Psoas muscle (tissue), 8 donors: ENCODE measurements around the gene TDRD1. TPM values are rescaled to one million over a fixed set of nuclear protein-coding genes. Genes with fewer than 3 reads are reported as not detected.
A peak's percentile ranks its signal among the peaks of the same experiment; 100 is the strongest.

ENCODE experiments used
- ATAC-seq, 4 donors: fragments of 200-7000 bp; cut with Tn5 transposase; one replicate each; pipeline ENCODE4 v1.9.1; 2020; ENCODE audit warnings: moderate library complexity in 3 of 4, mild to moderate bottlenecking in 2 of 4
- DNase-seq, 2 donors: peaks; one replicate each; pipeline ENCODE4 v3.0.0-alpha.2; 2020
- H3K27ac ChIP-seq: fragments of 200-600 bp; one replicate; pipeline ENCODE4 v1.8.0; 2022
- H3K27me3 ChIP-seq, 3 donors: fragments of 200-600 bp in 1 of 3; one replicate each; pipeline versions ENCODE4 v1.6.1 to v1.8.0; 2013 to 2022; ENCODE audit warnings: low read length in 2 of 3, mild to moderate bottlenecking in 2 of 3, moderate library complexity in 1 of 3; ENCODE audit not compliant: insufficient read depth in 3 of 3
- H3K36me3 ChIP-seq, 2 donors: fragments of 200-600 bp in 1 of 2; one replicate each; pipeline versions ENCODE4 v1.6.1 to v1.8.0; 2013 to 2022; ENCODE audit warnings: low read depth in 1 of 2, mild to moderate bottlenecking in 1 of 2, moderate library complexity in 1 of 2; ENCODE audit not compliant: insufficient read depth in 1 of 2
- H3K4me1 ChIP-seq: fragments of 200-600 bp; one replicate; pipeline ENCODE4 v1.8.0; 2022
- H3K4me3 ChIP-seq: fragments of 200-600 bp; one replicate; pipeline ENCODE4 v1.8.0; 2022; ENCODE audit warnings: mild to moderate bottlenecking
- H3K9me3 ChIP-seq: fragments of 200-600 bp; one replicate; pipeline ENCODE4 v1.8.0; 2022
- WGBS, 3 donors: extraction: QIAGEN DNeasy Blood & Tissue Kit; methylation state at CpG; one replicate each; pipeline versions ENCODE4 v1.1.6 to v1.1.7; 2013; 5-methylcytosine and 5-hydroxymethylcytosine counted together
- intact Hi-C, 2 donors: fragments of 100-400 bp; cut with DNase I; formaldehyde crosslinking; loops; one replicate each; pipeline versions ENCODE4 v1.11.0 to v1.14.2; 2022
- long read RNA-seq, 2 donors: library from polyadenylated mRNA; unstranded; transcript quantifications; one replicate each; pipeline ENCODE4 v2.0.0, GENCODE V29; 2021
- polyA plus RNA-seq, 3 donors: library from polyadenylated mRNA; stranded (reverse); fragments of 200-250 nt; gene quantifications; one replicate each; pipeline ENCODE4 v1.2.3, GENCODE V29; 2013
- total RNA-seq, 4 donors: library from RNA; stranded (reverse); fragmentation: NEBNext Ultra II Directional in 2 of 4; extraction: Animal tissue kit (Norgen Biotek cat#: 25700) in 2 of 4; gene quantifications; one replicate each; pipeline versions ENCODE4 v1.2.1 to v1.2.4, GENCODE V29; 2021 to 2023
- TF ChIP-seq, protein P1 (sequence below): fragments of 200-600 bp; IDR thresholded peaks from one replicate; pipeline ENCODE4 v1.8.0; 2022; ENCODE audit warnings: antibody characterized with exemption
- donor health status: healthy with polysubstance abuse.
- donor health status: DM: no; HTN: no; CAD: no; lungs with moderate emphysema.
- donor health status: Bipolar disorder and iron deficiency.
- donor health status: healthy.
- donor health status: DM: yes; HTN: yes; CAD: no.
- donor health status: DM: no; HTN: no; CAD: no.
- donor health status: DM: no; HTN: no; CAD: no.
- donor health status: DM: yes; HTN: yes; CAD: no.

TDRD1 gene, protein sequence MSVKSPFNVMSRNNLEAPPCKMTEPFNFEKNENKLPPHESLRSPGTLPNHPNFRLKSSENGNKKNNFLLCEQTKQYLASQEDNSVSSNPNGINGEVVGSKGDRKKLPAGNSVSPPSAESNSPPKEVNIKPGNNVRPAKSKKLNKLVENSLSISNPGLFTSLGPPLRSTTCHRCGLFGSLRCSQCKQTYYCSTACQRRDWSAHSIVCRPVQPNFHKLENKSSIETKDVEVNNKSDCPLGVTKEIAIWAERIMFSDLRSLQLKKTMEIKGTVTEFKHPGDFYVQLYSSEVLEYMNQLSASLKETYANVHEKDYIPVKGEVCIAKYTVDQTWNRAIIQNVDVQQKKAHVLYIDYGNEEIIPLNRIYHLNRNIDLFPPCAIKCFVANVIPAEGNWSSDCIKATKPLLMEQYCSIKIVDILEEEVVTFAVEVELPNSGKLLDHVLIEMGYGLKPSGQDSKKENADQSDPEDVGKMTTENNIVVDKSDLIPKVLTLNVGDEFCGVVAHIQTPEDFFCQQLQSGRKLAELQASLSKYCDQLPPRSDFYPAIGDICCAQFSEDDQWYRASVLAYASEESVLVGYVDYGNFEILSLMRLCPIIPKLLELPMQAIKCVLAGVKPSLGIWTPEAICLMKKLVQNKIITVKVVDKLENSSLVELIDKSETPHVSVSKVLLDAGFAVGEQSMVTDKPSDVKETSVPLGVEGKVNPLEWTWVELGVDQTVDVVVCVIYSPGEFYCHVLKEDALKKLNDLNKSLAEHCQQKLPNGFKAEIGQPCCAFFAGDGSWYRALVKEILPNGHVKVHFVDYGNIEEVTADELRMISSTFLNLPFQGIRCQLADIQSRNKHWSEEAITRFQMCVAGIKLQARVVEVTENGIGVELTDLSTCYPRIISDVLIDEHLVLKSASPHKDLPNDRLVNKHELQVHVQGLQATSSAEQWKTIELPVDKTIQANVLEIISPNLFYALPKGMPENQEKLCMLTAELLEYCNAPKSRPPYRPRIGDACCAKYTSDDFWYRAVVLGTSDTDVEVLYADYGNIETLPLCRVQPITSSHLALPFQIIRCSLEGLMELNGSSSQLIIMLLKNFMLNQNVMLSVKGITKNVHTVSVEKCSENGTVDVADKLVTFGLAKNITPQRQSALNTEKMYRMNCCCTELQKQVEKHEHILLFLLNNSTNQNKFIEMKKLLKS
- under 1 TPM in 2 of 4 donors, not detected in 2; 0.20 to 0.26 TPM for total RNA-seq
- under 1 TPM in 1 of 3 donors, not detected in 2; 0.03 TPM for polyA plus RNA-seq
- long read RNA-seq, donor 1: 0 reads
- long read RNA-seq, donor 2: 0 reads

DNA sequence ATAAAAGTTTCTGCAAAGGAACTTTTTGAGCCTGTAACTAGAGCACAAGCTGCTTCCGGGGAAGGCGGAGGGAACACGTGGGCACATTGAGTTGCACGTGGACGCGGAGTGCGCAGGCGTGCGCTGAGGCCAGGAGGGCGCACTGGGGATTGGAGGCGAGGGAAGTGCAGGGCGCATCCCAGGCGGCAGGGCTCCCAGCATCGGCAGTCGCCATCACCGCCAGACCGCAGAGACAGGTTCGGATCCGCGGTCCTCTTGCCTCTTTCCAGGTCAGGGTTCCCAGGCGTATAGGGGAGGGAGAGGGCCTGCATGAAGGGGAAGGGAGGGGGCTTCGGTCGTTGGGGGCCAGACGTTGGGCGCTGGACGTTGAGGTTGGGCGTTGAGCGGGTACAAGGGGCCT, at the start of gene TDRD1:
TDRD1 (plus strand) TSS at position 206 of the 400 bp plus-strand sequence. CDS start 8,479 bp downstream, outside the sequence.
- TF ChIP-seq, protein P1, sequence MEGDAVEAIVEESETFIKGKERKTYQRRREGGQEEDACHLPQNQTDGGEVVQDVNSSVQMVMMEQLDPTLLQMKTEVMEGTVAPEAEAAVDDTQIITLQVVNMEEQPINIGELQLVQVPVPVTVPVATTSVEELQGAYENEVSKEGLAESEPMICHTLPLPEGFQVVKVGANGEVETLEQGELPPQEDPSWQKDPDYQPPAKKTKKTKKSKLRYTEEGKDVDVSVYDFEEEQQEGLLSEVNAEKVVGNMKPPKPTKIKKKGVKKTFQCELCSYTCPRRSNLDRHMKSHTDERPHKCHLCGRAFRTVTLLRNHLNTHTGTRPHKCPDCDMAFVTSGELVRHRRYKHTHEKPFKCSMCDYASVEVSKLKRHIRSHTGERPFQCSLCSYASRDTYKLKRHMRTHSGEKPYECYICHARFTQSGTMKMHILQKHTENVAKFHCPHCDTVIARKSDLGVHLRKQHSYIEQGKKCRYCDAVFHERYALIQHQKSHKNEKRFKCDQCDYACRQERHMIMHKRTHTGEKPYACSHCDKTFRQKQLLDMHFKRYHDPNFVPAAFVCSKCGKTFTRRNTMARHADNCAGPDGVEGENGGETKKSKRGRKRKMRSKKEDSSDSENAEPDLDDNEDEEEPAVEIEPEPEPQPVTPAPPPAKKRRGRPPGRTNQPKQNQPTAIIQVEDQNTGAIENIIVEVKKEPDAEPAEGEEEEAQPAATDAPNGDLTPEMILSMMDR: no peak
- DNase-seq (peak in 1 of 2 donors; percentile 22), ATAC-seq (no peak)
- Histone ChIP-seq H3K9me3 (no peaks in the 10 kb centered on the region), H3K4me1 (no peaks in the 10 kb centered on the region), H3K36me3 (no peaks in the 10 kb centered on the region), H3K27ac (no peak within 1 kb of the TSS), H3K4me3 (no peak within 1 kb of the TSS), H3K27me3 (no peaks in the 10 kb centered on the region)
- intact Hi-C loops: loop anchor here in 1 of 2 donors (10.0 kb wide), 1 partner anchor 86 kb away; no protein-coding TSS in a partner anchor
- 78 to 81% (median 81%) methylated on average over 22 to 28 of the region's 28 CpGs for WGBS, 3 donors

DNA sequence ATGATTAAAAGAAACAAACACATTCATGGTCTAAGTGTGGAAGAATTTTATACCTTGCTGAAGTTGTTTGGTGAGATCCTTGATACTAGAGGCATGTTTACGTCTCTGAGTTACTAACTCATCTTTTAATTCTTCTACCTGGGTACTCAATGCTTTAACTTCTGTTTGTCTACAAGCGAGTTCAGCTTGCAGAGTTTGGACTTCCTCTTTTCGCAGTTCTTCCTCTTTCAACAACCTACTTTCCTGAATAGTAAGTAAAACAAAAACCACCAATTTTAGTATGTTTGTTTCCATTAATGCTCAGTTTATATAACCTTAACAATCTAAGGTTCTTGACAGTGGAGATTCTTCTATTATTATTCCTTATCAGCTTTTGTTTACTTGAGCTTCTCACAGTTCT, 48.1 kb upstream of the TDRD1 start:
- H3K9me3 ChIP-seq: no peaks in the 10 kb centered on the region
- no peaks in the 10 kb centered on the region for H3K4me1 ChIP-seq
- no peak overlapping the region for H3K27ac ChIP-seq
- DNase-seq: no peak
- no peak for ATAC-seq
- no peaks in the 10 kb centered on the region for H3K27me3 ChIP-seq
- intact Hi-C loops: no loop called here
- peaks cover 16 to 99% of the 10 kb centered on the region in 2 donors for H3K36me3 ChIP-seq
- TF ChIP-seq, protein P1: no peak
- no peak overlapping the region for H3K4me3 ChIP-seq
- 90 to 96% (median 91%) methylated on average over 3 of the region's 3 CpGs for WGBS, 3 donors

DNA sequence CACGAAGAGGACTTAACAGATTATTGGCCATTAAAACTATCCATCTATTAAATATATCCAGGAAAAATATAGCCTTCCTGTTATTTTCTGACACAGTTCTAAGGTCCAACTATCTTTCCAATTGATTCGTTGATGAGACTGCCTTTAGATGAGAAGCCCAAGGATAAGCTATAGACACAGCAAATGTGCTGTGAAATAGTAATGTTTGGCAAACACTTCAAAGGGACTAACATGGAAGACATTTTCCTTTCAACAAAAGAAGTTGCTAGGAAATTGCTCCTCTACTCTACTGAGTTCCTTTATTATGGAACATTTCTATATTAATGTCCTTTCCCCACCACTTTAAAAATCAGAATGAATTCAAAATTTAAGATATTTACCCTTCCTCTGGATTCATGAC, 43.7 kb upstream of the TDRD1 start:
- no peaks in the 10 kb centered on the region for H3K27me3 ChIP-seq
- DNase-seq (no peak), ATAC-seq (no peak)
- H3K4me1 ChIP-seq: no peaks in the 10 kb centered on the region
- TF ChIP-seq, protein P1: no peak
- no peak overlapping the region for H3K27ac ChIP-seq
- WGBS, 3 donors: 85 to 88% (median 86%) methylated on average over 2 of the region's 2 CpGs
- no peak overlapping the region for H3K4me3 ChIP-seq
- H3K9me3 ChIP-seq: no peaks in the 10 kb centered on the region
- intact Hi-C loops: no loop called here
- peaks cover 7 to 75% of the 10 kb centered on the region in 2 donors for H3K36me3 ChIP-seq

DNA sequence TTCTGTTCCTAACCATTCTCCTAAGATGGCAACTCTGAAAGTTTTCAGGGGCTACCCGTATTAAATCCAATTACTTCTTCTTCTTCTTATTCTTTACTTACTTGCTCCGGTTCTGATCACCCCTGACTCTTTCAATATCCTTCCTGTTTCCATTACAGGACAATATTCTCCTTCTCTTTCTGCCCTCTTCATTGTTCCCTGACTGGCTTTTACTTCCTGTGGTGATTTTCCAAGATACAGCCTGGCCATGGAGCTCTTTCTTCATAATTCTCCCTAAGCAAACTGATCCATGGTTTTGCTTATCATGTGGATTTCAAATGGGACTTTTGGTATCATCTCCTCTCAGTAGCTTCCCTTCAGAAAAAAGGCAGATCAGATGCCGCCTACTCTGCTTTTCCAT, 40.6 kb upstream of the TDRD1 start:
- WGBS, 3 donors: 85 to 89% (median 88%) methylated on average over 3 of the region's 3 CpGs
- peaks cover 8% of the 10 kb centered on the region for H3K4me1 ChIP-seq
- TF ChIP-seq, protein P1: no peak
- H3K4me3 ChIP-seq: no peak overlapping the region
- H3K27ac ChIP-seq: no peak overlapping the region
- no peaks in the 10 kb centered on the region for H3K9me3 ChIP-seq
- DNase-seq (no peak), ATAC-seq (no peak)
- intact Hi-C loops: no loop called here
- no peaks in the 10 kb centered on the region for H3K27me3 ChIP-seq
- peaks cover 2 to 65% of the 10 kb centered on the region in 2 donors for H3K36me3 ChIP-seq
